GM18502 (cell line): ENCODE results near the gene LARP1.
A peak's percentile ranks its signal among the peaks of the same experiment; 100 is the strongest.
"Not testable (repeated sequence)": the region's sequence is repeated elsewhere in the genome, so short reads cannot be mapped to it uniquely, and the experiment has no call there.

ENCODE experiments used
- ATAC-seq: cut with Tn5 transposase; IDR thresholded peaks from one replicate; pipeline ENCODE4 v1.9.1; 2021; ENCODE audit warnings: mild to moderate bottlenecking; ENCODE audit not compliant: unreplicated experiment, poor library complexity

The LARP1 gene

DNA sequence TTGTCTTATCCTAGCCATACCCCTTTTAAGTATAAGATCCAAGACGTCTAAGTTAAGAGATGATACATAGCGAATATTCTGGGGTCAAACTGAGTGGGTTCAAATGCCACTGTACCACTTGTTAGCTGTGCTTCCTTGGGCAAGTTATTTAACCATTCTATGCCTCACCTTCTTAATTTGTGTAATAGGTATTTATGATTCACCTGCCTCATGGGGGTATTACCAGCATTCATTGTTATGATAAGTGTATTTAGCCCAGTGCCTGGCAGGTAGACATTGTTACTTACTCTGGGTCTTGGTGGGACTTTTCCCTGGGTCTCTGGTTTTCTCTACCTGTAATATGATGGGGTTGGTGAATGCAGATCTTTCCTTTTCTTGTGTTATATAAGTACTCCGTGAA is 3.8 kb downstream of the LARP1 start:
- no peak for ATAC-seq

- not testable (repeated sequence) for ATAC-seq
These were observed 4.7 kb downstream of the LARP1 start for GRCh38 chr5:154759868-154760267.

GRCh38 chr5:154761046-154761736 is 6.0 kb downstream of the LARP1 start:
- peak; percentile 42 for ATAC-seq

DNA sequence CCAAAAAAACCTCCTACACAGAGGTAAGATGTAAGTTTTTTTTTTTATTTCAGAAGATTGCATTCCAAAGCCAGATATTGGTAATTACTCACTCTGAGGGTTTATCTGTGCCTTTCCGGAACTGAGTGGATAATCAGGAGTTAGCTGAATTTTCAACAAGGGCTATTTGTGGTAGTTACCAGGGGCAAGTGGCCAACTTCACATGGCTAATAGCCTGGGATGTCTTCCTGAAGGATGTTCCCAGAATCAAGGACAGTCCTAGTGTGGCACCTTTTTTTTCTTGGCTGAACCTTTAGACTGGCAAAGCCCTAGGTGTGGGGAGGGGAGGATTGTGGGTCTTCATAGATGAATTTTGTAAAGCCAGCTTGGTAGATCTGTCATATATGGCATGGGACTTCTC is 7.1 kb downstream of the LARP1 start:
- ATAC-seq: no peak

DNA sequence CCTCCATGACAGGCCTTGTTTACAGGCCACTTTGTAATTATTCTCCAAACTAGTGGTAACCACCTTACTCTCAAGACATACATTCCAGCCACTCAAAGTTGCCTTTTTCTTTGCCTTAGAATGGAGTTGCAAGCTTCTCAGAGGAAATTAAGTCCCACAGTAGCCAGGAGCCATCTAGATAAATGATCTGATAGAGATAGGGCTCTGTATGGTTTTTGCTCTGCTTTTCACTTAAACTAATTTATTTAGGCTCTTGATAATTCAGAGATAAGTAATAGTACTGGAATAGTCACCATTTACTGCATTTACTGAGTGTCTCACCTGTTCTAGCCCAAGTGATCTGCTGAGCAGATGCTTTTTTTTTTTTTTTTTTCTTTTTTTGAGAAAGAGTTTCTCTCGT is 7.5 kb downstream of the LARP1 start:
- ATAC-seq: no peak

DNA sequence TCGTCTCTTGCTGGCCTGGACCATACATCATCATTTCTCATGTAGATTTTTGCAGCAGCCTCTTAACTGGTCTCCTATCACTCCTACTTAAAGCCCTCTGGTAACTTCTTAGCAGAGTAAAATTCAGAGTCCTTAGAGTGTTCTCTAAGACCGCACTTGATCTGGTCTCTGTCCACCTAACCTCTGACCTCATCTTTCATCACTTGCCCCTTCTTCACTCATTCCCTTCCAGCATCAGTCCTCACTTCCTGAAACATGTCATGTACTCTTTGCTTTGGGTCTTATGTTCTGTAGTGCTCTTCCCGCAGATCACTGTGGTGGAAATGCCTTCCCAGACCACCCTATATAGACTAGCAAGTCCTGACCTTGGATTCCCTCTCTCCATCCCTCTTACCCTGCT is 9.8 kb downstream of the LARP1 start:
- no peak for ATAC-seq

DNA sequence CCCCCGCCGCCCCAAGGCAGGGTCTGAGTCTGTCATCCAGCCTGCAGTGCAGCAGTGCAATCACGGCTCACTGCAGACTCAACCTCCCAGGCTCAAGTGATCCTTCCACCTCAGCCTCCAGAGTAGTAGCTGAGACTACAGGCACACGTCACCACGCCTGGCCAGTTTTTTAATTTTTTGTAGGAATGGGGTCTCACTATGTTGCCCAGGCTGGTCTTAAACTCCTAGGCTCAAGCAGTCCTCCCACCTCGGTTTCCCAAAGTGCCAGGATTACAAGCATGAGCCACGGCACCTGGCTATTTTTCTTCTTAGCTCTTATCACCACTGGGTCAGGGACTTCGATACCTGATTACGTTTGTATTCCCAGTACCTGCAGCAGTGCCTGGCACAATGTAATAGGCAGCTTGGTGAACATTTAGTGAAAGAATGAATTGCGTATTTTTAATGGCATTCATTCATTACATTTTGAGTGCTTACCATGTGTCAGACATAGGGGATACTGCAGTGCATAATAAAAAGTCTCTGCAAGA is 10.3 kb downstream of the LARP1 start:
- no peak for ATAC-seq

- ATAC-seq: no peak
These were observed 11.5 kb downstream of the LARP1 start for GRCh38 chr5:154766558-154767281.

GRCh38 chr5:154767576-154767975 is 12.4 kb downstream of the LARP1 start:
- ATAC-seq: no peak

- ATAC-seq: no peak
These were observed 13.0 kb downstream of the LARP1 start for GRCh38 chr5:154768207-154768606.

- peak; percentile 38 for ATAC-seq
These were observed 14.9 kb downstream of the LARP1 start for GRCh38 chr5:154770111-154770510.

DNA sequence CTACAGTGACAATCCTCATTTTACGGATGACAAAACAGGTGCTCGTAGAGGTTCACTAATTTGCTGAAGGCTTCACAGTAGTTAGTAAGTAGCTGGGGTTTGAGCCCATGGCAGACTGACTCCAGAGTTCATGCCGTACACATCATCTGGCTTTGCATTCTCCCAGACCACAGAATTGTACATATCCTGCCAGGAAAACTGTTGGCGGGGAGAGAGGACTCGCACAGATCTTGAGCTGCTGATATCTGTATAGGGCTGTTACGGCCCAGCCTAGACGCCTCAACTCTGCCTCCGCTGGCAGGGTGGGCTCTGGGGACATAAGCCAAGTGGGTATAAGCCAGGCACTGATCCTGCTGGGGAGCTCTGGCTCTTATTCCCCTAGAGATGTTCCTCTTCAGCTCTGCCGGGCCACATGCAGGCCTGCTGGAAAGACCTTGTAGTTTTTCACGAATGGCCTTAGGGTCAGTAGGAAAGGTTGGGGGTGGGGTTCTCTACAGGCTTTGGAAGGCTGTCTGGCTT is 16.3 kb downstream of the LARP1 start:
- no peak for ATAC-seq

DNA sequence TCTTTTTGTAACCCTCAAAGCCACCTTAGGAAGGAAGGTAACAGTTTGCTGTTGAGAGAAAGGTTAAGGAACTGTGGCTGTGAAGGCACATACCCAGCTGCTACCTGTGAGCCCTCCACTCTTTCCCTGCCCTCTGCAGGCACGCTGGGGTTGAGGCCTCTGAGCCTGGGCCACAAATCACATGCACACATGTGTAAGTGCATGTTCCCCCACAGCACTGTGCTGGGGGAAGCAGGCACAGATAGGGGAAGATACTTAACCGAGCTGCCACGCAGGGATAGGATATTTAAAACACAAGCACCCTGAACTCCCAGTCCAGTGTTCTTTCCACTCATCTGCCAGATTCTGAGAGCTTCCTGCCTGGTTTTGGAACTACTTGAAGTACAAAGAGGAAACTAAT is 18.1 kb downstream of the LARP1 start:
- no peak for ATAC-seq

GRCh38 chr5:154776167-154776566 is 21.0 kb downstream of the LARP1 start:
- ATAC-seq: no peak

- ATAC-seq: no peak
These were observed 23.4 kb downstream of the LARP1 start for GRCh38 chr5:154778534-154778933.

- ATAC-seq: no peak
These were observed 23.9 kb downstream of the LARP1 start for GRCh38 chr5:154779105-154779504.

DNA sequence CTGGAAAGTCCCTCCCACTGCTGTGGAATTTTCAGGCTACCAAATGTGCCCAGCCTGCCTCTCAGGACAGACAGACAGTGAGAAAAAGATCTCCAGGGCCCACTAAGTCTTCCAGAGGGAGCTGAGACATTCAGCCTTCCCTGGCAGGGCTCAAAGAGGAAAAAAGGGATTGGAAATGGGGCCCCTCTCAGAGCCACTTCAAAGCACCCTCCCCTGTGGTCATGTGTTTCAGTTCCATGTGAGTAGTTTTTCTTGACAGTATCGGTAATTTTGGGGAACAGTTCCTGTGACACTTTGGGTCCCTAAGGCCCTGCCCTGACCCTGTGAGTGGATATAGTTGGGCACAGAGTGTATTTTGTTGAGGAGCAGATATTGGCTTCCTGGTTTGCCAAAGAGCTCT is 25.0 kb downstream of the LARP1 start:
- ATAC-seq: peak; percentile 41

GRCh38 chr5:154782326-154782725 is 27.1 kb downstream of the LARP1 start:
- no peak for ATAC-seq

DNA sequence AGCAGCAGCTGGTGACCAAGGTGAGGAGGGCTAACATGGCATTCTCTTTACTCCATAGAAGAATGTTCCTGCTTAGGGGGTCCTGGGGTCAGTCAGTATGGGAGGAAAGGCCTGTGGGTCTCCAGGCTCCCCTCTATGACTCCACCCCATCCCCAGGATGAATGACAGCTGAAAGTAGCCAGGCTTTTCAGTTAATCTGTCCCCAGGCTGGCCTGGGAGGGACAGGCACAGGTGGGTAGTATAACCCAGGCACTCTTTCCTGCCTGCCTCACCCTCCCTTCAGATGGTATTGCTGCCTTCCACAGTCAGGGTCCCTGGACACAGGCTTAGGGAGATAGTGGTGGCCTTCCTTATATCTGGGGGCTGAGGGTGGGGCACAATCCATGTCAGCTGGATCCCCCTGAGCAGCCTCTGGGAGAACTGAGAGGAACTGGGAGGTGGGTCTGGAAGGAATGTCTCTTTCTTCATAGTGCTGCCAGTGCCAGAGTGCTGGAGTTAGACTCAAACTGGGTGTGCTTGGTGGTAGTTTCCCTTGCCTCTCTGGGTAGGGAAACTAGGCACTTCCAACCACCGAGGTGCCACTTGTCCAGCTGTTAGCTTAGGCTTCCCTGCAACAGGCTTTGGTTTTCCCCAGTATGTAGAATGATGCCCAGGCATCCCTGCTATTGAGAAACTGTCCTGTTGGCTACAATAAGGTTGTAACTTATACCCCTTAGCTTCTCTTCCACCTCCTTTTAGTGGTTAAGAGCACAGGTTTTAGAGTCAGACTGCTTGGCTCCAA is 27.8 kb downstream of the LARP1 start:
- ATAC-seq: peak; percentile 9

GRCh38 chr5:154783774-154784460 is 28.7 kb downstream of the LARP1 start:
- ATAC-seq: peak; percentile 59
